Right lobe of liver (tissue), 6 donors: ENCODE measurements around the gene COMT. TPM values are rescaled to one million over a fixed set of nuclear protein-coding genes. Genes with fewer than 3 reads are reported as not detected.
A peak's percentile ranks its signal among the peaks of the same experiment; 100 is the strongest.

ENCODE experiments used
- ATAC-seq, 4 donors: fragments of 200-7000 bp; cut with Tn5 transposase; one replicate each; pipeline ENCODE4 v1.9.1; 2020; ENCODE audit warnings: mild to moderate bottlenecking in 4 of 4, moderate library complexity in 4 of 4
- DNase-seq, 3 donors: peaks; one replicate each; pipeline ENCODE4 v3.0.0-alpha.2; 2020
- H3K27ac ChIP-seq, 3 donors: fragments of 200-600 bp; one replicate each; pipeline ENCODE4 v1.8.0; 2022
- H3K27me3 ChIP-seq, 2 donors: fragments of 200-600 bp; one replicate each; pipeline ENCODE4 v1.8.0; 2022
- H3K36me3 ChIP-seq, 4 donors: fragments of 200-600 bp; sonication (generic) in 1 of 4; one replicate each; pipeline versions ENCODE4 v1.5.1 to v1.8.0; 2017 to 2022; ENCODE audit warnings: control low read depth in 1 of 4
- H3K4me1 ChIP-seq, 4 donors: fragments of 200-600 bp; sonication (generic) in 1 of 4; one replicate each; pipeline versions ENCODE4 v1.5.1 to v1.8.0; 2017 to 2022; ENCODE audit warnings: control low read depth in 1 of 4
- H3K4me3 ChIP-seq, 3 donors: fragments of 200-600 bp; one replicate each; pipeline ENCODE4 v1.8.0; 2022
- H3K9me3 ChIP-seq, 4 donors: fragments of 200-600 bp; sonication (generic) in 1 of 4; one replicate each; pipeline versions ENCODE4 v1.5.1 to v1.8.0; 2017 to 2022; ENCODE audit warnings: control low read depth in 1 of 4
- CTCF ChIP-seq, 4 donors: fragments of 200-600 bp in 3 of 4; fragments of 450-650 bp in 1 of 4; IDR thresholded peaks; one replicate each; pipeline versions ENCODE4 v1.5.1 to v1.8.0; 2016 to 2022; ENCODE audit warnings: antibody characterized with exemption in 4 of 4, mild to moderate bottlenecking in 2 of 4
- POLR2A ChIP-seq: fragments of 450-650 bp; IDR thresholded peaks from one replicate; pipeline ENCODE4 v1.6.1; 2017; ENCODE audit warnings: antibody characterized with exemption, mild to moderate bottlenecking
- WGBS: methylation state at CpG from one replicate; pipeline ENCODE4 v1.1.6; 2018; ENCODE audit warnings: low coverage, low lambda C conversion rate; ENCODE audit not compliant: insufficient coverage; ENCODE audit errors: missing lambda C conversion rate; 5-methylcytosine and 5-hydroxymethylcytosine counted together
- intact Hi-C, 2 donors: fragments of 100-400 bp; cut with DNase I; formaldehyde crosslinking; loops; one replicate each; pipeline versions ENCODE4 v1.11.2 to v1.14.1; 2022
- total RNA-seq, 6 experiments: library from RNA; depleted of rRNA in 2 of 6; stranded (reverse); fragments of >200 nt in 2 of 6; fragmentation: NEBNext Ultra II Directional in 3 of 6; extraction: Animal tissue kit (Norgen Biotek cat#: 25700) in 3 of 6; gene quantifications; one replicate each; pipeline versions ENCODE4 v1.1.0 to v1.2.4, GENCODE V29; 2016 to 2023
- donor health status: DM: no; HTN: yes; CAD: no.
- donor health status: DM: no; HTN: no; CAD: no.
- donor health status: DM: no; HTN: no; CAD: no.
- donor health status: DM: no; HTN: yes; CAD: no.
- donor health status: DM: no; HTN: yes; CAD: no.

COMT gene
- total RNA-seq, 6 experiments from 2014 or later: 144 to 270 (median 200) TPM

DNA sequence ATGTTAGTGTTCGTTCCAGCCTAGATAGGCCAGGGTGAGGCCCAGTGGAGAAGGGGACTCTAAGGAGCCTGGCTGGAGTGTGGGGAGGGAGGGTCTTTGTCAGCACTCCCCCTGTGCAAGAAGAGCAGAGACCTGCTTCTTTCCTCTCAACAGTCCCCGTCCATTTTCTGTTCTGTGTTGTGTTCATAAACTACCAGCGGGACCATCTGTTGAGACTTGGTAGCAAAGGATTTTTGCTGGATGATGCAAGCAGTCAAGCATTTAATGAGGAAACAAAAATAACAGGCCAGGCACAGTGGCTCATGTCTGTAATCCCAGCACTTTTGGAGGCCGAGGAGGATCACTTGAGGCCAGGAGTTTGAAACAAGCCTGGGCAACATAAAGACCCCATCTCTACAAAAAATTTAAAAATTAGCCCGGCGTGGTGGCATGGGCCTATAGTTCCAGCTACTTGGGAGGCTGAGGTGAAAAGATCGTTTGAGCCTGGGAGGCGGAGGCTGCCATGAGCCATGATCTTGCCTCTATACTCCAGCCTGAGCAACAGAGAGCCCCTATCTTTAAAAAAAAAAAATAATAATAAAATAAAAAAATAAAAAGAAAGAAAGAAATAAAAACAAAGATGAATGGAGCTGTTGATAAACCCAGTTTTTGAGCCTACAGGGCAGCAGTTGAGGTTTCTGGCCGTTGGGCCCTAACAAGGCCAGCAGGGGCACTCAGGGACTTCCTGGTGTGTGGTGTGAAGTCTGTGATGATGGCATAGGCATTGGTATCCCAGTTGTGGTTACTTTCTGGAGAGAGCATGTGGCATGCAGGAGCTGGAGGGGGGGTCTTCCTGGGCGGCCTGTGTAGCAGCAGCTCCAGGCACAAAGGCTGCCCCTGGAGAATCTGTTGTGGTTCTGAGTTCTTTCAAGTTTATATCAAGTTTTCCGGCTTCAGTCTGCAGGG, 1.8 kb downstream of the COMT start:
- H3K27ac ChIP-seq: peak overlapping the region; percentile 88 to 96 (median 93)
- ATAC-seq (peak in 1 of 4 donors; percentile 42), DNase-seq (peak in 1 of 3 donors; percentile 32)
- H3K4me1 ChIP-seq: peaks cover 0 to 39% (median 12%) of the 10 kb centered on the region in 4 donors
- WGBS: 56% methylated on average over 9 of the region's 11 CpGs
- TF ChIP-seq CTCF (IDR thresholded peaks at IDR 0.05): no peak
- TF ChIP-seq POLR2A: peak; percentile 56
- intact Hi-C loops: no loop called here
- H3K9me3 ChIP-seq: no peaks in the 10 kb centered on the region
- no peaks in the 10 kb centered on the region for H3K27me3 ChIP-seq
- H3K36me3 ChIP-seq: no peaks in the 10 kb centered on the region
- peak overlapping the region in 1 of 3 donors; percentile 75 for H3K4me3 ChIP-seq

DNA sequence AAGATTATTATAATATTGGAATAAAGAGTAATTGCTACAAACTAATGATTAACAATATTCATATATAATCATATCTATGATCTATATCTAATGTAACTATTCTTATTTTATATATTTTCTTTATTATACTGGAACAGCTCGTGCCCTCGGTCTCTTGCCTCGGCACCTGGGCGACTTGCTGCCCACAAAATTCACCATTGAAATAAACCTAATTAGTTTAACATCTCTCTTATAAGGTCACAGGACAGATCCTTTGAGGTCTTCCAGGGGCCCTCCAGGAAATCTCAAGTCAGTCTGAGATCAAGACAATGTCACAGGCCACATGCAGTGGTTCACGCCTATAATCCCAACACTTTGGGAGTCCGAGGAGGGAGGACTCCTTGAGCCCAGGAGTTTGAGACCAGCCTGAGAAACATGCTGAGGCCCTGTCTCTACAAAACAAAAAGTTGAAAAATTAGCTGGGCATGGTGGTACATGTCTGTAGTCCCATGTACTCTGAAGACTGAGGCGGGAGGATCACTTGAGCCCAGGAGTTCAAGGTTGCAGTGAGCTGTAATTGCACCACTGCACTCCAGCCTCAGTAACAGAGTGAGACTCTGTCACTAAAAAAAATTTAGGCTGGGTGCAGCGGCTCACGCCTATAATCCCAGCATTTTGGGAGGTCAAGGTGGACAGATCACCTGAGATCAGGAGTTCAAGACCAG, 6.6 kb downstream of the COMT start:
- TF ChIP-seq CTCF (IDR thresholded peaks at IDR 0.05) (no peak), POLR2A (no peak)
- ATAC-seq: no peak
- Histone ChIP-seq H3K4me1 (peaks cover 0 to 28% (median 13%) of the 10 kb centered on the region in 4 donors), H3K9me3 (no peaks in the 10 kb centered on the region), H3K36me3 (no peaks in the 10 kb centered on the region), H3K27me3 (no peaks in the 10 kb centered on the region), H3K27ac (peak overlapping the region in 2 of 3 donors; percentile 9 to 15), H3K4me3 (no peak overlapping the region)
- DNase-seq: peak in 1 of 3 donors; percentile 16
- 71% methylated on average over 8 of the region's 9 CpGs for whole genome bisulfite sequencing
- intact Hi-C loops: no loop called here

DNA sequence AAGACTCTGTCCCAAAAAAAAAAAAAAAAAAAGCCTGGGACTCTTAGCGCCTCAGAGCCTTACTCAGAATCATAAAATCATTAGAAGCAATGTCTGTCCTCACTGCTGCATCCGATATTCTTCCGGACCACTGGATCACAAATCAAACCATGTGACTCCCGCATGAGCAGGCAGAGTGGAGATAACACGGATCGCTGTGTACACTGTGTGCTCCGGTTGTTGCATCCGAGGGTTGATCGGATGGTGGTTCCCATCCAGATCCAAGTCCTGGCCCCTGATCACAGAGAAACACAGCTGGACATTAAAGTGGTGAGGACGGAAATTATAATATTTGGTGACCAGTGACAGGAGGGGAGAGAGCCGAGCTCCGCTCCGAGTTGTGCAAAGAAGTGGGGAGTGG, 9.8 kb downstream of the COMT start:
- 43% methylated on average over 13 of the region's 13 CpGs for WGBS
- peak overlapping the region in 1 of 3 donors; percentile 76 for H3K27ac ChIP-seq
- H3K36me3 ChIP-seq: no peaks in the 10 kb centered on the region
- TF ChIP-seq POLR2A (no peak), CTCF (IDR thresholded peaks at IDR 0.05) (no peak)
- intact Hi-C loops: no loop called here
- no peaks in the 10 kb centered on the region for H3K9me3 ChIP-seq
- H3K4me1 ChIP-seq: peaks cover 0 to 34% (median 14%) of the 10 kb centered on the region in 4 donors
- DNase-seq (peak in 2 of 3 donors; percentile 60 to 71), ATAC-seq (peak; percentile 5 to 65 (median 29))
- peak overlapping the region in 1 of 3 donors; percentile 5 for H3K4me3 ChIP-seq
- H3K27me3 ChIP-seq: no peaks in the 10 kb centered on the region

DNA sequence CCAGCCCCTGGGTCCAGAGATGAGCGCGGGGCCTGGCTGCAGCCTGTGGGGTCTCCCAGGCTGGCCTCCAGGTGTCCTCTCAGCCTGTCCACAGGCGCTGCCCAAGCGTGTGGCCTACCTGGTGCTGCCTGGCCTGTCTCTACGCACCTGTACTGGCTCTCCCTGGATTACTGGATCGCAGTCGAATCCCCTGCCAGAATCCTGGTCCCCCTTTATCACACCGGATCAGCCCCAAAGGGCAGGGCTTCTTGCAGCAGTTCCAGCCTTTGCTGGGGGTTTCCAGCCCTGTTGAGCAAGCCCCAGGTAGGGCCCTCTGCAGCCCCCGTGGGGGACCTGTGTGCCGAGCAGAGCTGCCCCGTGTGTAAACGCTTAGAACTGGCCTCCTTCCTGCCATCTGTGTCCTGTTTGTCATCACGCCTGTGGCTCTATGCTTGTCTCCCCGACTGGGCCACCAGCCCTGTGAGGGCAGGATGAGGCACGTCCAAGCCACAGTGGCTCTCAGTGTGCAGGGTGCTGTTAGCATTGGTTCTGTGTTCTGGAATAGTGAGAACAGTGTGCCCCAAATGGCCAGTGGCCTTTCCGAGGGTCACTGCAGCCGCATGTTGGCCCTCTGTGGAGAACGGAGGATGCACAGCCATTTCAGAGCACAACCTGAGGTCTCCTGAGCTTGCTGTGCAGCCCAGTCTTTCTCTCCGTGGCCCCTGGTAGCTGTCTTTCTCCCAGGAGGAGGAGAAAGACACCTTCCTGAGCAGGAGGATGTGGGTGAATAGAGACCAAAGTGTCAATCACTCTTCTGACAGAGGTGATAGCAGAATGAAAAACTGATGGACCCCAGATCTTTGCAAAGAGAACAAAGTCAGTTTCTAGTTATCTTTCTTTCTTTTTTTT, 13.9 kb downstream of the COMT start:
- no peak for TF ChIP-seq POLR2A
- H3K4me1 ChIP-seq: peaks cover 2 to 35% (median 15%) of the 10 kb centered on the region in 4 donors
- H3K36me3 ChIP-seq: no peaks in the 10 kb centered on the region
- DNase-seq (peak in 2 of 3 donors; percentile 17 to 46), ATAC-seq (no peak)
- H3K9me3 ChIP-seq: no peaks in the 10 kb centered on the region
- no peak overlapping the region for H3K27ac ChIP-seq
- no peaks in the 10 kb centered on the region for H3K27me3 ChIP-seq
- intact Hi-C loops: no loop called here
- no peak overlapping the region for H3K4me3 ChIP-seq
- WGBS: 62% methylated on average over 7 of the region's 19 CpGs
